ENCODE measurements around the gene MROH8. TPM values are rescaled to one million over a fixed set of nuclear protein-coding genes. Genes with fewer than 3 reads are reported as not detected.
"Not testable (repeated sequence)": the region's sequence is repeated elsewhere in the genome, so short reads cannot be mapped to it uniquely, and the experiment has no call there.

MROH8 gene
- polyA plus RNA-seq, 3 donors, result 0.35 to 5.5 (median 3.6) TPM

GRCh38 chr20:37163832-37164554 is 15.4 kb downstream of the MROH8 start:
- WGBS, 3 donors, result 78 to 90% (median 85%) methylated on average over 4 of the region's 4 CpGs
- H3K27ac ChIP-seq (ENCODE audit: low read depth, low read length), result no peak overlapping the region

- 63 to 74% (median 71%) methylated on average over 6 of the region's 6 CpGs for WGBS, 3 donors
- no peak overlapping the region for H3K27ac ChIP-seq (ENCODE audit: low read depth, low read length)
Observed at GRCh38 chr20:37162646-37163045, 16.7 kb downstream of the MROH8 start.

- no peak overlapping the region for H3K27ac ChIP-seq (ENCODE audit: low read depth, low read length)
- 74 to 79% (median 76%) methylated on average over 12 of the region's 12 CpGs for WGBS, 3 donors
Observed at GRCh38 chr20:37161830-37162549, 17.4 kb downstream of the MROH8 start.

GRCh38 chr20:37160683-37161082 is 18.7 kb downstream of the MROH8 start:
- 82 to 89% (median 87%) methylated on average over 10 of the region's 10 CpGs for WGBS, 3 donors
- H3K27ac ChIP-seq (ENCODE audit: low read depth, low read length), result no peak overlapping the region

GRCh38 chr20:37158248-37158647 is 21.1 kb downstream of the MROH8 start:
- no peak overlapping the region for H3K27ac ChIP-seq (ENCODE audit: low read depth, low read length)
- 95 to 96% (median 96%) methylated on average over 4 of the region's 4 CpGs for WGBS, 3 donors

GRCh38 chr20:37155987-37156386 is 23.4 kb downstream of the MROH8 start:
- H3K27ac ChIP-seq (ENCODE audit: low read depth, low read length), result no peak overlapping the region
- 93 to 94% (median 94%) methylated on average over 9 of the region's 9 CpGs for WGBS, 3 donors

- no peak overlapping the region for H3K27ac ChIP-seq (ENCODE audit: low read depth, low read length)
- WGBS, 3 donors, result 91 to 95% (median 95%) methylated on average over 6 of the region's 6 CpGs
Observed at GRCh38 chr20:37154684-37155298, 24.6 kb downstream of the MROH8 start.

- no peak overlapping the region for H3K27ac ChIP-seq (ENCODE audit: low read depth, low read length)
- WGBS, 3 donors, result 71 to 94% (median 88%) methylated on average over 7 of the region's 7 CpGs
Observed at GRCh38 chr20:37152284-37152683, 27.1 kb downstream of the MROH8 start.

GRCh38 chr20:37151529-37151928 is 27.8 kb downstream of the MROH8 start:
- WGBS, 3 donors, result 89 to 93% (median 90%) methylated on average over 2 to 3 of the region's 4 CpGs
- H3K27ac ChIP-seq (ENCODE audit: low read depth, low read length), result no peak overlapping the region

GRCh38 chr20:37150864-37151263 is 28.5 kb downstream of the MROH8 start:
- H3K27ac ChIP-seq (ENCODE audit: low read depth, low read length), result not testable (repeated sequence)
- WGBS, 3 donors, result 98 to 99% (median 98%) methylated on average over 22 to 33 of the region's 33 CpGs

- no peak overlapping the region for H3K27ac ChIP-seq (ENCODE audit: low read depth, low read length)
- WGBS, 3 donors, result 92 to 98% (median 96%) methylated on average over 6 of the region's 6 CpGs
Observed at GRCh38 chr20:37147250-37147649, 32.1 kb downstream of the MROH8 start.

GRCh38 chr20:37144856-37145404 is 34.4 kb downstream of the MROH8 start:
- no peak overlapping the region for H3K27ac ChIP-seq (ENCODE audit: low read depth, low read length)
- WGBS, 3 donors, result 79 to 92% (median 87%) methylated on average over 8 of the region's 8 CpGs

GRCh38 chr20:37142708-37143107 is 36.6 kb downstream of the MROH8 start:
- no peak overlapping the region for H3K27ac ChIP-seq (ENCODE audit: low read depth, low read length)
- 54 to 94% (median 91%) methylated on average over 3 of the region's 3 CpGs for WGBS, 3 donors

GRCh38 chr20:37137547-37137946 is 41.8 kb downstream of the MROH8 start:
- 92 to 95% (median 94%) methylated on average over 4 of the region's 4 CpGs for WGBS, 3 donors
- H3K27ac ChIP-seq (ENCODE audit: low read depth, low read length), result no peak overlapping the region

GRCh38 chr20:37133952-37134351 is 45.4 kb downstream of the MROH8 start:
- H3K27ac ChIP-seq (ENCODE audit: low read depth, low read length), result no peak overlapping the region
- 96 to 100% (median 96%) methylated on average over 2 of the region's 2 CpGs for WGBS, 3 donors

- WGBS, 3 donors, result 74 to 77% (median 75%) methylated on average over 3 of the region's 3 CpGs
- H3K27ac ChIP-seq (ENCODE audit: low read depth, low read length), result no peak overlapping the region
Observed at GRCh38 chr20:37131486-37131885, 47.9 kb downstream of the MROH8 start.

- no peak overlapping the region for H3K27ac ChIP-seq (ENCODE audit: low read depth, low read length)
- 83 to 86% (median 84%) methylated on average over 3 of the region's 3 CpGs for WGBS, 3 donors
Observed at GRCh38 chr20:37128803-37129202, 50.5 kb downstream of the MROH8 start.

- WGBS, 3 donors, result 95 to 98% (median 95%) methylated on average over 6 to 24 of the region's 30 CpGs
- not testable (repeated sequence) for H3K27ac ChIP-seq (ENCODE audit: low read depth, low read length)
Observed at GRCh38 chr20:37126290-37126689, 53.1 kb downstream of the MROH8 start.

GRCh38 chr20:37123441-37123840 is 55.9 kb downstream of the MROH8 start:
- 63 to 86% (median 66%) methylated on average over 6 of the region's 6 CpGs for WGBS, 3 donors
- H3K27ac ChIP-seq (ENCODE audit: low read depth, low read length), result no peak overlapping the region

All from adipose tissue (tissue), 3 donors.